Left lung (tissue), 14 donors: ENCODE results near the gene ANXA2. TPM values are rescaled to one million over a fixed set of nuclear protein-coding genes. Genes with fewer than 3 reads are reported as not detected.
A peak's percentile ranks its signal among the peaks of the same experiment; 100 is the strongest.

Source experiments
- ATAC-seq: fragments of 200-7000 bp; cut with Tn5 transposase; one replicate; pipeline ENCODE4 v1.9.1; 2020; ENCODE audit warnings: moderate library complexity
- DNase-seq, 4 donors: peaks; one replicate each; pipeline ENCODE4 v3.0.0-alpha.2; 2013 to 2020
- H3K27ac ChIP-seq, 2 donors: fragments of 200-600 bp; sonication (generic) in 1 of 2; one replicate each; pipeline versions ENCODE4 v1.5.0 to v1.8.0; 2020 to 2021
- H3K27me3 ChIP-seq, 2 donors: fragments of 200-600 bp; sonication (generic) in 1 of 2; one replicate each; pipeline versions ENCODE4 v1.5.0 to v1.8.0; 2020 to 2021
- H3K36me3 ChIP-seq, 2 donors: fragments of 200-600 bp; sonication (generic) in 1 of 2; one replicate each; pipeline versions ENCODE4 v1.5.0 to v1.8.0; 2020 to 2021
- H3K4me1 ChIP-seq, 2 donors: fragments of 200-600 bp; one replicate each; pipeline ENCODE4 v1.8.0; 2021
- H3K4me3 ChIP-seq, 2 donors: fragments of 200-600 bp; sonication (generic) in 1 of 2; one replicate each; pipeline versions ENCODE4 v1.5.0 to v1.8.0; 2020 to 2021; ENCODE audit warnings: mild to moderate bottlenecking in 1 of 2
- H3K9me3 ChIP-seq, 2 donors: fragments of 200-600 bp; sonication (generic) in 1 of 2; one replicate each; pipeline versions ENCODE4 v1.5.0 to v1.8.0; 2020 to 2021
- CTCF ChIP-seq, 2 donors: fragments of 200-600 bp; sonication (generic) in 1 of 2; IDR thresholded peaks; one replicate each; pipeline versions ENCODE4 v1.5.0 to v1.8.0; 2021; ENCODE audit warnings: antibody characterized with exemption in 2 of 2
- intact Hi-C, 2 donors: fragments of 100-400 bp; cut with DNase I; formaldehyde crosslinking; loops; one replicate each; pipeline versions ENCODE4 v1.11.2 to v1.14.2; 2022
- long read RNA-seq, 12 donors: library from polyadenylated mRNA in 2 of 12; unstranded in 2 of 12; transcript quantifications; one replicate each; pipeline ENCODE4 v2.0.0 and lab custom pipeline, GENCODE V29; 2019 to 2026
- polyA plus RNA-seq, 6 donors: library from polyadenylated mRNA; unstranded; fragments of 120-200 nt; gene quantifications; one replicate each; pipeline ENCODE4 v1.2.1, GENCODE V29; 2013; ENCODE audit not compliant: insufficient read length in 6 of 6
- total RNA-seq, 2 donors: library from RNA; stranded (reverse); fragmentation: NEBNext Ultra II Directional; extraction: Animal tissue kit (Norgen Biotek cat#: 25700); gene quantifications; one replicate each; pipeline ENCODE4 v1.2.1, GENCODE V29; 2021
- donor health status: DM: no; HTN: yes; CAD: no.
- donor health status: DM: no; HTN: no; CAD: no.

The ANXA2 gene
- total RNA-seq (1,000 to 10,000 TPM; 1,567 to 1,593 TPM), polyA plus RNA-seq (100 to 1,000 TPM; 521 to 751 (median 645) TPM)
- long read RNA-seq, donor 1, transcript ANXA2-203 (14 exons, 1,444 nt): minor isoform, 12 of 654 reads
- long read RNA-seq, donor 1, transcript ANXA2-222 (7 exons, 1,076 nt): minor isoform, 6 of 654 reads
- long read RNA-seq, donor 1, transcript ANXA2-204 (13 exons, 1,435 nt): major isoform, 242 of 654 reads
- long read RNA-seq, donor 1, partial matches to known transcripts: 353 of 654 reads
- long read RNA-seq, donor 1, other reads (novel, unspliced or antisense): 39 of 654 reads
- long read RNA-seq, donor 2, transcript ANXA2-203 (14 exons, 1,444 nt): minor isoform, 14 of 413 reads
- long read RNA-seq, donor 2, transcript ANXA2-204 (13 exons, 1,435 nt): major isoform, 155 of 413 reads
- long read RNA-seq, donor 2, partial matches to known transcripts: 219 of 413 reads
- long read RNA-seq, donor 2, other reads (novel, unspliced or antisense): 19 of 413 reads
- long read RNA-seq, donor 3, transcript ANXA2-203 (14 exons, 1,444 nt): minor isoform, 7 of 363 reads
- long read RNA-seq, donor 3, transcript ANXA2-204 (13 exons, 1,435 nt): major isoform, 211 of 363 reads
- long read RNA-seq, donor 3, partial matches to known transcripts: 121 of 363 reads
- long read RNA-seq, donor 3, other reads (novel, unspliced or antisense): 20 of 363 reads
- long read RNA-seq, donor 4, transcript ANXA2-203 (14 exons, 1,444 nt): minor isoform, 202 of 2,089 reads
- long read RNA-seq, donor 4, transcript ANXA2-204 (13 exons, 1,435 nt): major isoform, 1,508 of 2,089 reads
- long read RNA-seq, donor 4, partial matches to known transcripts: 184 of 2,089 reads
- long read RNA-seq, donor 4, other reads (novel, unspliced or antisense): 184 of 2,089 reads
- long read RNA-seq, donor 5, transcript ANXA2-203 (14 exons, 1,444 nt): minor isoform, 13 of 611 reads
- long read RNA-seq, donor 5, transcript ANXA2-204 (13 exons, 1,435 nt): major isoform, 257 of 611 reads
- long read RNA-seq, donor 5, partial matches to known transcripts: 313 of 611 reads
- long read RNA-seq, donor 5, other reads (novel, unspliced or antisense): 25 of 611 reads
- long read RNA-seq, donor 6, transcript ANXA2-204 (13 exons, 1,435 nt): major isoform, 338 of 709 reads
- long read RNA-seq, donor 6, transcript ANXA2-203 (14 exons, 1,444 nt): minor isoform, 19 of 709 reads
- long read RNA-seq, donor 6, partial matches to known transcripts: 309 of 709 reads
- long read RNA-seq, donor 6, other reads (novel, unspliced or antisense): 35 of 709 reads
- long read RNA-seq, donor 7, transcript ANXA2-204 (13 exons, 1,435 nt): major isoform, 205 of 311 reads
- long read RNA-seq, donor 7, transcript ANXA2-203 (14 exons, 1,444 nt): minor isoform, 6 of 311 reads
- long read RNA-seq, donor 7, partial matches to known transcripts: 83 of 311 reads
- long read RNA-seq, donor 7, other reads (novel, unspliced or antisense): 12 of 311 reads
- long read RNA-seq, donor 8, transcript ANXA2-204 (13 exons, 1,435 nt): major isoform, 217 of 358 reads
- long read RNA-seq, donor 8, transcript ANXA2-203 (14 exons, 1,444 nt): minor isoform, 6 of 358 reads
- long read RNA-seq, donor 8, partial matches to known transcripts: 106 of 358 reads
- long read RNA-seq, donor 8, other reads (novel, unspliced or antisense): 24 of 358 reads
- long read RNA-seq, donor 9, partial matches to known transcripts: 0 of 1 reads
- long read RNA-seq, donor 9, other reads (novel, unspliced or antisense): 0 of 1 reads
- long read RNA-seq, donor 10, transcript ANXA2-203 (14 exons, 1,444 nt): minor isoform, 350 of 3,993 reads
- long read RNA-seq, donor 10, transcript ANXA2-202 (14 exons, 1,676 nt): minor isoform, 19 of 3,993 reads
- long read RNA-seq, donor 10, transcript ANXA2-204 (13 exons, 1,435 nt): major isoform, 3,114 of 3,993 reads
- long read RNA-seq, donor 10, transcript ANXA2-201 (13 exons, 1,444 nt): minor isoform, 9 of 3,993 reads
- long read RNA-seq, donor 10, partial matches to known transcripts: 165 of 3,993 reads
- long read RNA-seq, donor 10, other reads (novel, unspliced or antisense): 329 of 3,993 reads
- long read RNA-seq, donor 11: 0 reads
- long read RNA-seq, donor 12, transcript ANXA2-203 (14 exons, 1,444 nt): minor isoform, 10 of 470 reads
- long read RNA-seq, donor 12, transcript ANXA2-222 (7 exons, 1,076 nt): minor isoform, 5 of 470 reads
- long read RNA-seq, donor 12, transcript ANXA2-204 (13 exons, 1,435 nt): major isoform, 231 of 470 reads
- long read RNA-seq, donor 12, partial matches to known transcripts: 203 of 470 reads
- long read RNA-seq, donor 12, other reads (novel, unspliced or antisense): 20 of 470 reads

DNA sequence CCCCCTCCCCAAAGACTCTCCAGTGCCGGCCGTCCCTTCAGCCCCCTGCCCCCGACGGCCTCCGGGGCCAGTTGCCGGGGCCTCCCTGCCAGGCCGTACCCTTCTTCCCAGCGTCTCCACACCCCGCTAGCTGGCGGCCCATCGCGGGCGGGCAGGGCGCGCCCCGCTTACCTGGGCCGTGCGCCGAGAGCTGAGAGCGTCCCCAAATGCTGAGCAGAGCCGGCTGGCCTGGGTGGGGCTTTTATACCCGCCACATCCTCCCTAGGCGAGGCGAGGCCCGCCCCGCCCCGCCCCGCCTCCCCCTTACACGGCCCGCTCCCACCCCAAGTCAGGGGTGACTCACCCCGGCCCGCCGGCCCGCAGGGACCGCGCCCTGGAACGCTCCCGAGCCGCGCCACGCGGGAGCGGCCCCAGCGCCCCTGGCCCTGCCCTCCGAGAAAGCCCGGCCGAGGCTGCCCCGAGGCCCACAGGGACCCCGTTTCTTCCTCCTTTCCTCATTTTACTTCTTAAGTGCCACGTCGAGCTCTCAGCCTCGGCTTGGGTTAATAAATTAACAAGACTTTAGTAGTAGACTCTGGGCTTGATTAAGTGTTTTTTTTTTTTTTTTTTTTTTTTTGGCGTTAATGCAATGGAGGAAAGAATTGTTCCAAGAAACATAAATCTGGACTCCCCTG lies at the start of gene ANXA2:
Gene ANXA2 (minus strand): TSS at position 215 of the 674 bp plus-strand sequence. CDS start 11,911 bp downstream, outside the sequence.
- peaks cover 0 to 25% of the 10 kb centered on the region in 2 donors for H3K27me3 ChIP-seq
- intact Hi-C loops: no loop called here
- peaks cover 0 to 15% of the 10 kb centered on the region in 2 donors for H3K36me3 ChIP-seq
- ATAC-seq (peak; percentile 82), DNase-seq (peak; percentile 65 to 94 (median 88))
- TF ChIP-seq CTCF (IDR thresholded peaks at IDR 0.05): no peak
- no peaks in the 10 kb centered on the region for H3K9me3 ChIP-seq
- peaks cover 33 to 44% of the 10 kb centered on the region in 2 donors for H3K4me1 ChIP-seq
- H3K27ac ChIP-seq: peak within 1 kb of the TSS; percentile 93 to 95
- peak within 1 kb of the TSS; percentile 76 to 83 for H3K4me3 ChIP-seq

DNA sequence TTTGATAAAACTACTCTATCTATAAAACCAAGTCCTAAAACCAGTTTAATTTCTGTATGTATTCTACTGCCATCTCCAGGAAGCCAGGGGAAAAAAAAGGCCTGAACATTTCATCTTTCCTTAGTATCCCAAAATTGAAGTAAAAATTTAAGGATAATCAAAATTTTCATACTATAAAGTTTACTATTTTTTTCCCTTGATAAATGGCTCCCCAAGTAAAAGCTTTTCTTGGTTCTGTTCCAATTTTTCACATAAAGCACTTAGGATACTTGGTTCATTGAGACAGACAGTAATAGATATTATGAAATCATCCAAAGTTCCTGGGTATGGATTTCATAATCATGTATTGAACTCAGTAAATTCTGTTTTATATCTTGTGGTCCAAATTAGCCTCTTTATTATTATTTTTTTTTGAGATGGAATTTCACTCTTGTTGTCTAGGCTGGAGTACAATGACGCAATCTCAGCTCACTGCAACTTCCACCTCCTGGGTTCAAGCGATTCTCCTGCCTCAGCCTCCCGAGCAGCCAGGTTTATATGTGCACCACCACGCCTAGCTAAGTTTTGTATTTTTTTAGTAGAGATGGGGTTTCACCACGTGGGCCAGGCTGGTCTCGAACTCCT lies 46.6 kb upstream of the ANXA2 start:
- Histone ChIP-seq H3K27ac (no peak overlapping the region), H3K9me3 (no peaks in the 10 kb centered on the region), H3K4me1 (peaks cover 0 to 3% of the 10 kb centered on the region in 2 donors), H3K4me3 (no peak overlapping the region), H3K36me3 (peaks cover 0 to 32% of the 10 kb centered on the region in 2 donors), H3K27me3 (no peaks in the 10 kb centered on the region)
- DNase-seq: peak in 1 of 4 donors; percentile 24
- peak; percentile 39 for TF ChIP-seq CTCF (IDR thresholded peaks at IDR 0.05)
- intact Hi-C loops: loop anchor here in 1 of 2 donors (10.0 kb wide), 1 partner anchor 90 kb away; no protein-coding TSS in a partner anchor
- ATAC-seq: peak; percentile 60

- Histone ChIP-seq H3K27ac (no peak overlapping the region), H3K36me3 (peaks cover 0 to 30% of the 10 kb centered on the region in 2 donors), H3K9me3 (no peaks in the 10 kb centered on the region), H3K4me1 (peaks cover 0 to 3% of the 10 kb centered on the region in 2 donors), H3K4me3 (no peak overlapping the region), H3K27me3 (no peaks in the 10 kb centered on the region)
- no peak for TF ChIP-seq CTCF (IDR thresholded peaks at IDR 0.05)
- no peak for DNase-seq
- no peak for ATAC-seq
- intact Hi-C loops: loop anchor here in 1 of 2 donors (10.0 kb wide), 1 partner anchor 88 kb away; no protein-coding TSS in a partner anchor
Measured at GRCh38 chr15:60442763-60443162, 45.0 kb upstream of the ANXA2 start.
